Right lung (tissue), 5 donors: ENCODE results near the gene CIDEC. TPM values are rescaled to one million over a fixed set of nuclear protein-coding genes. Genes with fewer than 3 reads are reported as not detected.
A peak's percentile ranks its signal among the peaks of the same experiment; 100 is the strongest.
"Not testable (repeated sequence)": the region's sequence is repeated elsewhere in the genome, so short reads cannot be mapped to it uniquely, and the experiment has no call there.

Experiments used
- DNase-seq, 2 donors: peaks; one replicate each; pipeline ENCODE4 v3.0.0-alpha.2; 2013
- polyA plus RNA-seq, 5 donors: library from polyadenylated mRNA; unstranded; fragments of 120-200 nt; gene quantifications; one replicate each; pipeline versions ENCODE4 v1.2.1 to v1.2.3, GENCODE V29; 2013; ENCODE audit warnings: inconsistent platforms in 1 of 5, low replicate concordance in 1 of 5; ENCODE audit not compliant: insufficient read length in 5 of 5, insufficient read depth in 1 of 5

Gene CIDEC
- polyA plus RNA-seq, 5 donors: 0.10 to 0.30 (median 0.21) TPM; not detected in 2

GRCh38 chr3:9878700-9879099, 1.4 kb downstream of the CIDEC start:
- DNase-seq: no peak

DNA sequence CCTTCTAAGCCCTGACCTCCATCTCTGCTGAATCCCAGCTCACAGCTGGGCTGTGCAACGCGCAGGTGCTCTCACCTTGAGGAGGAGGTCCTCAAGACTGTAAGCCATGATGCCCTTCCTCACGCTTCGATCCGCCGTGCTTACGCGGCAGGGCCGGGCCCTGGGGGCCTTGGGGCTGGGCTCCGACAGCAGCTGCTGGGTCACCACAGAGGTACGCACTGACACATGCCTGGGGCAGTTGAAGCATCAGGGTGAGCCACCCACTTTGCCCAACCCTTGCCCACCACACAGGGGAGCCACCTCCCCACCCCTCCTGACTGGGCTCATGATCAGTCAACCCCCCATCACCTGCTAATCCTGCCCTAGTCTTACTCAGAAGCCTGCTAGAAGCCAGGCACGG, 3.1 kb downstream of the CIDEC start:
- no peak for DNase-seq

GRCh38 chr3:9876255-9876654, 3.8 kb downstream of the CIDEC start:
- not testable (repeated sequence) for DNase-seq

GRCh38 chr3:9875448-9875847, 4.6 kb downstream of the CIDEC start:
- DNase-seq: no peak

DNA sequence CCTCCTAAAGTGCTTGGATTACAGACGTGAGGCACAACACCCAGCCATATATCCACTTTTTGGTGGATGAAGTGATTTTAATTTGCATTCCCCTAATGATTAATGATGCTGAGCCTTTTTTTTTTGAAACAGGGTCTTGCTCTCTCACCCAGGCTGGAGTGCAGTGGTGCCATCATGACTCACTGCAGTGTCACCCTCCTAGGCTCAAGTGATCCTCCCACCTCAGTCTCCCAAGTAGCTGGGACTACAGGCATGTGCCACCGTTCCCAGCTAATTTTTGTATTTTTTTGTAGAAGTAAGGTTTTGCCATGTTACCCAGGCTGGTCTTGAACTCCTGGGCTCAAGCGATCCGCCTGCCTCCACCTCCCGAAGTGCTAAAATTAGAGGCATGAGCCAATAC, 8.0 kb downstream of the CIDEC start:
- not testable (repeated sequence) for DNase-seq

DNA sequence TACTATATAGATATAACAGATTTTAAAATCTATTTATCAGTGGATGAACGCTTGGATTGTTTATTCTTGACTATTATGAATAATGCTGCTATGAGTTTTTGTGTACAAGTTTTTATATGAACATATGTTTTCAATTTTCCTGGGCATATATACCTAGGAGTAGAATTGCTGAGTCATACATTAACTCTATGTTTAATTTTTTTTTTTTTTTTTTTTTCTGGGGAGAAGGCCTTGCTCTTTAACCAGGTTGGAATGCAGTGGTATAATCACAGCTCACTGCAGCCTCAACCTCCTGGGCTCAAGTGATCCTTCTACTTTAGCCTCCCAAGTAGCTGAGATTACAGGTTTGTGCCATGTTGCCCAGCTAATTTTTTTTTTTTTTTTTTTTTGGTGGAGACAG, 9.1 kb downstream of the CIDEC start:
- no peak for DNase-seq

GRCh38 chr3:9869955-9870354, 10.1 kb downstream of the CIDEC start:
- DNase-seq: no peak

GRCh38 chr3:9867106-9867505, 12.9 kb downstream of the CIDEC start:
- no peak for DNase-seq

- no peak for DNase-seq
These were observed 13.4 kb downstream of the CIDEC start for GRCh38 chr3:9866639-9867038.

DNA sequence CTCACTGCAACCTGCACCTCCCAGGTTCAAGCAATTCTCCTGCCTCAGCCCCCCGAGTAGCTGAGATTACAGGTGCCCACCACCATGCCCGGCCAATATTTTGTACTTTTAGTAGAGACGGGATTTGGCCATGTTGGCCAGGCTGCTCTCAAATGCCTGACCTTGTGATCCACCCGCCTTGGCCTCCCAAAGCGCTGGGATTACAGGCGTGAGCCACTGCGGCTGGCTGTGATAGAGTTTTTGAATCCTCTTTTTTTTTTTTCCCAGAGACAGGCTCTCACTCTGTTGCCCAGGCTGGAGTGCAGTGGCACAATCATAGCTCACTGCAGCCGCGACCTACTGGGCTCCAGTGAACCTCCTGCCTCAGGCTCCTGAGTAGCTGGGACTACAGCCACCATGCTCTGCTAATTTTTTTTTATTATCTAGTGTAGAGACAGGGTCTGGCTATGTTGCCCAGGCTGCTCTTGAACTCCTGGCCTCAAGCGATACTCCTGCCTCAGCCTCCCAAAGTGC, 14.9 kb downstream of the CIDEC start:
- not testable (repeated sequence) for DNase-seq

- DNase-seq: peak; percentile 85 to 89
These were observed 15.7 kb downstream of the CIDEC start for GRCh38 chr3:9864200-9864927.

DNA sequence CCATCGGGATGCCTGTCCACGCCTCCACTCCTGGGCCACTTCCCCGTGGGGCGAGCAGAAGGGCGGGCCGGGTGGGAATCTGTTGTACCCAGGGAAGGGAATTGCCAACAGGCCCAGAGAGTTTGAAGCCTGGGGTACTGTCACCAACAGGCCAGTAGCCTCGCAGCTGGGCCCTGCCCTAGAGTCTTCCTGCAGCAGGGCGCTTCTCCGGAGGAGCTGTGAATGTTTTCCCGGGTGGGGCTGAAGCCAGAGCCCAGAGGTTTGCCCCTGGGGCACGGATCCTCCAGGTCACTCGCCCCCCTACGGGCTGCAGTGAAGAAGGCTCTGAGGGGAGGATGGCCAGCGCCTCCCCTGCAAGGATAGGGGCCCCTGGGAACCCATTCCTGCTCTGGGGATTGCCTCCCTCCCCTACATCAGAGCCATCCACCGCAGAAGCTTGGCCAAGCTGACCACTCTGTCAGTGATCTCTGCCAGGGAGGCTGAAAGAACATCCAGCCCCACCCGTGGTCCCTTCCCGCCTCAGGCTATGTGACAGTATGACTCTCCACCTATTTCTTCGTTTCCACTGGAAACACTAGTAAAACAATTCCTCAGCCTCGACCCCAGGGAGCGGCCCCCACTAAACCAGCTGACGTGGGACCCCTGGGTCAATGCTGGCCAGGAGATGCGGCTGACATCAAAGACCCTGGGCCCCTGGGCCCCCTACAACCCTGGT, 16.8 kb downstream of the CIDEC start:
- no peak for DNase-seq

DNA sequence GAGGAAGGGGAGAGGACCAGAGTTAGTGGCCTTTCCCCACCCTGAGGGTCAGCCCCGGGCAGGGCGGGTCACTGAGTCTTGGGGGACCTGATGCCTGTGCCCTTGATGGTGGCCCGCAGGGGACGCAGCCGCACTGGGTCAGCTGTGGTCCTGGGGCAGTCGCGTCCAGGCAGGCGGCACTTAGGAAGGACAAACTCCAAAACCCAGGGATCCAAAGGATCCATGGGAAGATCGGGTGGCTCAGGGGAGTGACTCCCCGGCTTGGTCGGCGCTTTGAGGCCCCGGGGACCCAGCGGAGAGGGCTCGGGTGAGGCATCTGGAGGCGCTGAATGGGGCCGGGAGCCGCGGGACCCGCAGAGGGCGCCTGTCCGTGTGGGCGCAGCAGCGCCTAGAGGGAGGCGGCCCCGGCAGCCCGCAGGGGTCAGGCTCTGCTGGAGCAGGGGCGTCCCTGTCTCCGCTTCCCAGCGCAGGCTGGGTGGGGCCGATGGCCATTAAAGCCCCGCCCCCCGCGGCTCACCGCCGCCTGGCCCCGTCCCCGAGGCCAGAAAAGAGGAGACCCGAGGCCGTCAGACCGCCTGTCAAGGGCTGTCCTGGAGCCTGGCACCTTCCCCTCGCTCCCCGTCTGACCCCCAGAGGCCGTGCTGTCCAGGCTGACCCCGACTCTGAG, 17.5 kb downstream of the CIDEC start:
- peak; percentile 40 to 43 for DNase-seq

DNA sequence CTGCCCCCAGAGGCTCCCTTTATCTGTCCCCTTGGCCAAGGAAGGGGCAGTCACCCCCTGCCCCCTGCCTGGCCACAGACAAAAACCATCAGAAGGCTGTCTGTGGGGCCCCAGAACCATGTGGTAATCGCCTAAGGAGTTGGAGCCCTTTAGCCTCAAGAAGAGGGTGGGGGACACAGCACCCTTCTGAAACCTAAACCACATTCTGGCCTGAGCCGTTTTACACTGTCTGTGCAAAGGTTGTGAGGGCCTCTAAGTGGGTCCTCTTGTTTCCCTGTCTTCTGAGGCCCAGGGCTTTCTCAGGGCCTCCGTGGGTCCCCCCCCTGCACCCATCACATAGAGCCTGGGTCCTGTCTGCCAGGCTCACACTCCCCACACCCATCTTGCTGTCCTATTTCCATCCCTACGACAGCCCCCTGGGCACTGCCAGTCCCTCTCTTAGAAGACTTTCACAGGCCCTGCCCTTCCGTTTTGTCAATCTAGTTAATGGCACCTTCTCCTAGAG, 18.4 kb downstream of the CIDEC start:
- no peak for DNase-seq

- no peak for DNase-seq
These were observed 18.9 kb downstream of the CIDEC start for GRCh38 chr3:9861201-9861600.

GRCh38 chr3:9859530-9860025, 20.5 kb downstream of the CIDEC start:
- DNase-seq: no peak

DNA sequence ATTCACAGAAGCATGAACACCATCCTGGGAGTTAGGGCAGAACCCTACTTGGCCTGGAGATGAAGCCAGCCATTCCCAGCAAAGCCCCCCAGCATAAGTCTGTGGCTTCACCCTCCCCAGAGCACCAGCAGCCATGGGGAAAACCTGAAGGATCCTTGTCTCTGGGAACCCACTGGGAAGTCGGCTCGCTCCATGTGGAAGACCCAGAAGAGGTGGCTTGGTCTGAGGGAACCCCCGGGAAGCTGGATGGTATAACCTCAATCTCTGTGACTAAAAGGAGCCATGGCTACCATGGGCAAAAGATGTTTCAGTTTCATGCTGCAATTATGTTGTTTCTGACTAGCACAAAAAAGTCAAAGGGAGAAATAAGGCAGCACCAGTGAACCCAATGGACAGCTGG, 24.5 kb downstream of the CIDEC start:
- DNase-seq: no peak

DNA sequence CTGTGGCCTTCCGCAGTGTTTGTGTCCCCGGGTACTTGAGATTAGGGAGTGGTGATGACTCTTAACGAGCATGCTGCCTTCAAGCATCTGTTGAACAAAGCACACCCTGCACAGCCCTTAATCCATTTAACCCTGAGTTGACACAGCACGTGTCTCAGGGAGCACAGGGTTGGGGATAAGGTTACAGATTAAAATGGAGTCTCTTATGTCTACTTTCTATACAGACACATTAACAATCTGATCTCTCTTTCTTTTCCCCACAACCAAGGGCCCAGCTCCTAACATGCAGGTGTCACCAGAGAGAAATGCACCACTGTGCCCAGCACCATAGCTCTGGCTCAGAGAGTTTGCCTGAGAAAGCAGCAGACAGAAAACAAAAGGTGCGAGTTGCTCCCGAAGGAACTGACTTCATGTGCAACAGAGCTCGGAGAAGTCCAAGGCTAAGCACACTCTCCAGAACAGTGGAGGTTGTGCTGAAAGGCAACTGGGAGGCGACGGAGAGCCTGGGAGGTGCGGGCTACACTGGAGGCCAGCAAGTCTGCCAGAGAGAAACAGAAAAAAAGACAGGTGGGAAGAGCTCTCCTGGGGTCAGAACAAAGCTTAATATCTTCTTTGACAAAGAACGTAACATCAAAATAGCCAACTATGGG, 25.6 kb downstream of the CIDEC start:
- DNase-seq: not testable (repeated sequence)

- DNase-seq: no peak
These were observed 27.5 kb downstream of the CIDEC start for GRCh38 chr3:9852528-9852927.

- DNase-seq: not testable (repeated sequence)
These were observed 28.1 kb downstream of the CIDEC start for GRCh38 chr3:9851926-9852325.

- not testable (repeated sequence) for DNase-seq
These were observed 28.7 kb downstream of the CIDEC start for GRCh38 chr3:9851383-9851782.

- DNase-seq: not testable (repeated sequence)
These were observed 31.2 kb downstream of the CIDEC start for GRCh38 chr3:9848860-9849259.
